GM19397 (cell line): ENCODE data around the gene ZNF410.
"Not testable (repeated sequence)": the region's sequence is repeated elsewhere in the genome, so short reads cannot be mapped to it uniquely, and the experiment has no call there.

Experiments
- ATAC-seq: cut with Tn5 transposase; IDR thresholded peaks from one replicate; pipeline ENCODE4 v1.9.1; 2021; ENCODE audit warnings: mild to moderate bottlenecking, moderate library complexity; ENCODE audit not compliant: unreplicated experiment

ZNF410 gene, protein sequence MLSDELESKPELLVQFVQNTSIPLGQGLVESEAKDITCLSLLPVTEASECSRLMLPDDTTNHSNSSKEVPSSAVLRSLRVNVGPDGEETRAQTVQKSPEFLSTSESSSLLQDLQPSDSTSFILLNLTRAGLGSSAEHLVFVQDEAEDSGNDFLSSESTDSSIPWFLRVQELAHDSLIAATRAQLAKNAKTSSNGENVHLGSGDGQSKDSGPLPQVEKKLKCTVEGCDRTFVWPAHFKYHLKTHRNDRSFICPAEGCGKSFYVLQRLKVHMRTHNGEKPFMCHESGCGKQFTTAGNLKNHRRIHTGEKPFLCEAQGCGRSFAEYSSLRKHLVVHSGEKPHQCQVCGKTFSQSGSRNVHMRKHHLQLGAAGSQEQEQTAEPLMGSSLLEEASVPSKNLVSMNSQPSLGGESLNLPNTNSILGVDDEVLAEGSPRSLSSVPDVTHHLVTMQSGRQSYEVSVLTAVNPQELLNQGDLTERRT

DNA sequence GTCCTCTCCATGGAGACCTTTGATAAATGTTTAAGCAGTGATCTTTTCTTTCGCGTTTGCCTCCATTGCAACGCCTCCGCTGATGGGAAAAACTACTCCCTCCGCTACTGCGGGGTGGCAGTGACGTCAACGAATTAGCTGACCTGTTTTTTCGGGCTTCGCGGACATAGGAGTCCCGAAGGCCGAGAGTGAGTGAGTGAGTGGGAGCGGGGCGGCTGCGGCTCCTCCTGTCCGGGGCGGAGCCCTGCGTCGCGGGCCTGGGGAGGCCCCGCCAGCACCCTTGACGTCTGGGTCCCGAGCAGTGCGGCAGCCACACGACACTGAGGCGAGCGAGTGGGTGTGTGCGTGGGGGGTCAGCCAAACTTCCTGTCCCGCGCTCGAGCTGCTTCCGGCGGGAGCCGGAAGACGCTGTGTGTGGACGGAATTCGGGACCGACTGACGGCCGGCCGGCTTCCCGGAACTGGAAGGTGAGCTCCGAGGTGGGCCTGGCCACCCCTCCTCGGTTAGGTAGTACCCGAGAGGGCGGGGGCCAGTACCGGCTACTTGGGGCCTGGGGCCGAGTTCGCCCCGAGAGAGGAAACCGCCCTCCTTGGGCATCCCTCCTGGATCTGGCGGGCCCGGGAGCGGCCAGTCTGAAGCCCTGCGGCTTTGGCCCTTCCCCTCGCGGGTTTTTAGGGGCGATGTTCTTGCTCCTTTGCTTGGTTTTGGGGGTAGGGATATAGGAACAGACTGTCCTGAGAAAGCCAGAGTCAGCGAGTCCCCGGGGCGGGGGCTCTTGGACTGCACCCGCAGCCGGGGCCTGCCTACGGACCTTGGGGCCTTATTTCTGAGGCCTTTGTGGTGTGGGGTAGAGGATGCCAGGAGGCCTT, at the start of gene ZNF410:
ZNF410 (plus strand) TSS at position 411 of the 869 bp plus-strand sequence. CDS start 5,317 bp downstream, outside the sequence.
- peak; percentile 98 for ATAC-seq

DNA sequence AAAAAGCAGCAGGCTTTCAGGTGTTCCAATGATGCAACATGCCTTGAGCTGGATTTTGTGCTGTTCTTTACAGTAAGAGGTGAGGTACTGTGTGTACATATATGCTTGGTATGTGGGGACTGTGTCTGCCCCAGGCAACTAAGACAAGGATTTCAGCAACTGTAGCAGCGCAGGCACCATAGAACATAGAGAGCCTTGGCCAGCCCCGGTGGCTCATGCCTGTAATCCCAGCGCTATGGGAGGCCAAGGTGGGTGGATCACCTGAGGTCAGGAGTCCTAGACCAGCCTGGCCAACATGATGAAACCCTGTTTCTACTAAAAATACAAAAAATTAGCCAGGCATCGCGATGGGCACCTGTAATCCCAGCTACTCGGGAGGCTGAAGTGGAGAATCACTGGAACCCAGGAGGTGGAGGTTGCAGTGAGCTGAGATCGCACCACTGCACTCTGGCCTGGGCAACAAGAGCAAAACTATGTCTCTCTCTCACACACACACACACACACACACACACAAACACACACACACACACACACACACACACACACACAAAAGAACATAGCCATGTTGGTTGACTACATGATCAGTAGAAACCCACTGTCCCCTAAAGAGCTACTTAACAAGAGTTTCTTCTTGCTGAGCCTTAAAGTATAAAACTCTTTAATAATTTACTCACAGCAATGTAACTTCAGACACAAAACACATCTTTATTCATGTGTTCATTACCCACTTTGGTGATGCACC, 48.2 kb upstream of the ZNF410 start:
- ATAC-seq = not testable (repeated sequence)

DNA sequence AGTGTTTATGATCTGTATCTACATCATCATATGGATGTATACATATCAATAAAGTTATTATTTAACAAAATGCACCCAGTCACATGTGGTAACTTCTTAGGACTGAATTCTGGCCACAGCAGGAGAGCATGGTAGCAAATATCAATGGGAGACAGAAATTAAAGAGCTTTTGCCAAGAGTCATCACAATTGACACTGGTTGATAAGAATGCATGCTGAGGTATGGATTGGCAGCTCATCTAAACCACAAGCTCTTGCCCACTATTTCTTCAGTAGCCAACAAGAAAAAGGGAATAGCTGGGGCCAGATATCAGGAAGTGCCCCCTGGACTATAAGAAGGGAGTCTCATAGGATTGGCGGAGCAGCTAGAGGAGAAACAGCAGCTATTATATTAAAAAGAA, 44.5 kb upstream of the ZNF410 start:
- no peak for ATAC-seq

DNA sequence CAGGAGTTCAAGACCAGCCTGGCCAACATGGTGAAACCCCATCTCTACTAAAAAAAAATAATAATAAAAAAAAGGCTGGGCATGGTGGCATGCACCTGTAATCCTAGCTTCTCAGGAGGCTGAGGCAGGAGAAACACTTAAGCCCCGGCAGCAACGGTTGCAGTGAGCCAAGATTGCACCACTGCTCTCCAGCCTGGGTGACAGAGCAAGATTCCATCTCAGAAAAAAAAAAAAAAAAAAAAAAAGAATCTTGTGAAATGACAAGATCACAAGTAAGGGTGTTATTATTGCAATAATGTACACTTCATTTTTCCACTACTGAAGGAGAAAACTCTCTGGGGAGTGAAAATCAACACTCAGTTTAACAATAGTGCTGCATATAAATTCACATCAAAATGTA, 43.8 kb upstream of the ZNF410 start:
- no peak for ATAC-seq

DNA sequence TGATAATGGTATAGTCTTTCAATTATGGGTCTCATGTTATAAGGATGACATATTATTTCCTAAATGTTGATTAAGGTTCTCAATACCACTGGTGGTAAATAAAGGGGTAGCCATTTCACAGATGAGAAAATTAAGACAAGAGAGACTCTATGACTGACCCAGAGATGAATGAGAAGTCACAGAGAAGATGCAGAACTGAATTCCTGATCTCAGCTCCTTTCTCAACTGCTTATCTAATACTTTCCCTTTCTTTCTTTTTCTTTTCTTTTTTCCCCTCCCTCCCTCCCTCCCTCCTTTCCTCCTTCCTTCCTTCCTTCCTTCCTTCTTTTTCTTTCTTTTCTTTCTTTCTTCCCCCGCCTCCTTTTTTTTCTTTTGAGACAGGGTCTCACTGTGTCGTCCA, 43.4 kb upstream of the ZNF410 start:
- ATAC-seq = no peak

DNA sequence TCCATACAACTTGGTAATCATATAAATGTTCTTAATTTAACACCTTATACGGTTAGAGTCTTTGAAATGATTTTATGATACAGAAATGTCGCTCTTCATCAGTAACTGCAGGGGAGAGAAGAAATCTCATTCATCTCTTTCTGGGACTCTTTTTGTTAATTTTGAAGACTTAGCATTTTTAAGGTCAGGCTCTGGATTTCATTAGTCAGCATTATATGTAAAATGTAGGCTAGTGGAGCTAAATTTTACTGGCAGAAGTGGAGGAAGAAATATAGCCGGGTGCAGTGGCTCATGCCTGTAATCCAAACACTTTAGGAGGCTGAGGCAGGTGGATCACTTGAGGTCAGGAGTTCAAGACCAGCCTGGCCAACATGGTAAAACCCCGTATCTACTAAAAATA, 39.7 kb upstream of the ZNF410 start:
- no peak for ATAC-seq

DNA sequence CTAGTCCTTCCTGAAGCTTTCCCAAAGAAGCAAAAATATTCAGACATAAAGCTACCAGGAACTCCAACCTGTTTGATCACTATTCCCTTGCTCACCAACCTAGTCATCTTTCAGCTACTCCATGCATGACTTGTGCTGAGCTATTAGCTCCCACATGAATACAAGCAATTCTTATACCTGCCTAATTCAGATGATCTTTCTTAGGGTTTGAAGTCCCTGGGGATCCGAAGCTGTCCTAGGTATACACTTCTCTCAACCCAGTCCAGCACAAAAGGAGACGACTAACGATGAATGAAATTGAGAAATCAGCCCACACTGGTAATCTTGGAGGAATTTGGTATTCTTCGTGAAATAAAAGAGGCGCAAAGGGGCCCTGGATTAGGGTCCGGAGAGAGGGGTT, 35.7 kb upstream of the ZNF410 start:
- no peak for ATAC-seq

DNA sequence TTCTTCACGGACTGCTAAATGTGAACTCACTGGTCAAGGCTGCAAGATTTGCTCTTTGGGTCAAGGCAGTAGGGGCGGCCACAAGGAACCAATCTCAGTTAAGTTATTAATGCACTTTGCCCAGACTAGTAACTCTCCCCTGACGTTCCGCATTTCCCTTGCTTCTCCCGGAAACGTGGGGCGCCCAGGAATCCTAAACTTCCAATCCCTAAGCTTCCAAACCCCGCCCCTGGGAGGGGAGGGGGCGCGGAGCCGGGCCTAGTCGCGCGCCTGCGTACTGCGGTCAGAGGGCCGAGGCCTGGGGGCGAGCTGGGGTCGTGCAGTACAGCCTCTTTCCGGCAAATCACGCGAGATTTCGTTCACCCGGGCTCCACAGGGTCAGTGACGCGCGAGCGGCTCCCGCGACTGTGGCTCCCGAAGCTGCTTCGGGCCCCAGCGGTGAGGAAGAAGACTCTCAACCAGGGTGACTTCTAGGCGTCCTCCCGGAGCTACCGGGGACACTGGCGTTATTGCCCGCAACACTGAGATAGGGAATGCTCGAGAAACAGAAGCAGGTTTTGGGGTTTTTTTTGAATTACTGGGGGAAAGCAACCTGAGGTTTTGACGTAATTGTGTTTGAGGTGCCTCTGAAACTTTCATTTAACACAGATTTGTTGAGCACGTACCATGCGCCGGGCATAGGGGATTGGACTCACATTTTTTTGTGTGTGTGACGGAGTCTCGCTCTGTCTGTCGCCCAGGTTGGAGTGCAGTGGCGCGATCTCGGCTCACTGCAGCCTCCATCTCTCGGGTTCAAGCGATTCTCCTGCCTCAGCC, 34.9 kb upstream of the ZNF410 start, which contains the start of gene PTGR2:
PTGR2 (plus strand) TSS at position 265 of the 816 bp plus-strand sequence. CDS start 7,032 bp downstream, outside the sequence.
- ATAC-seq = peak; percentile 92

DNA sequence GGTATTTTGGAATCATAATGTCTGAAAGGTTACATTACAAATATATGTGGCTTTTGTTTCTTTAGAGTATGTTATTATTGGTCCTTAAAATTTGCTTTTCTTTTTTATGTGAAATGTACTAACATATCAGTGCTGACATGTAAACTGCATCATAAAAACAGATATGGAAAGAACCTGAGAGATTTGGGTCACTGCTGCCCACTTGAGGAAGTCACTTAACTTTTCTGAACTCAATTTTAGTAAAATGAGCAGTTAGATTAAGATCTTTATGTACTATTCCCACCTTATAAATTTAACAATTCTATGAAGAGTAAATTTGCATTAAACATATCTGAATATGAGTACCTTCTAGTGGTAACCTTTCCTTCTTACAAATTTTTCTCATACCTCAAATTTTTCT, 27.5 kb upstream of the ZNF410 start:
- ATAC-seq = no peak

DNA sequence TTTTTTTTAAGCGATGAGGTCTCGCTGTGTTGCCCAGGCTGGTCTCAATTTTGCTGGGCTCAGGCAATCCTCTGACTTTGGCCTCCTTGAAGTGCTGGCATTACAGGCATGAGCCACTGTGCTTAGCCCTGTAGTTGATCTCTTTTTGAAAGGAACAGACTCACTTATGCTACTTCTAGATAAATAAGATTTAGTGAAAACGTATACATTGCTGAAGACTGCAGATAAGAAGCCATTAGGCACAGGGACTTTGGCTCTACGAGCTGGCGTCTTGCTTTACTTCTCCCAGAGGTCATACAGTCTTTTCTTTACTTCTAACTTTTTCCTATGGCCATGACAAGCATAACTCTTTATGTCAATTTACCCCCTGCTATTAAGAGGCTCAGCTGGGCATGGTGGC, 25.6 kb upstream of the ZNF410 start:
- no peak for ATAC-seq

DNA sequence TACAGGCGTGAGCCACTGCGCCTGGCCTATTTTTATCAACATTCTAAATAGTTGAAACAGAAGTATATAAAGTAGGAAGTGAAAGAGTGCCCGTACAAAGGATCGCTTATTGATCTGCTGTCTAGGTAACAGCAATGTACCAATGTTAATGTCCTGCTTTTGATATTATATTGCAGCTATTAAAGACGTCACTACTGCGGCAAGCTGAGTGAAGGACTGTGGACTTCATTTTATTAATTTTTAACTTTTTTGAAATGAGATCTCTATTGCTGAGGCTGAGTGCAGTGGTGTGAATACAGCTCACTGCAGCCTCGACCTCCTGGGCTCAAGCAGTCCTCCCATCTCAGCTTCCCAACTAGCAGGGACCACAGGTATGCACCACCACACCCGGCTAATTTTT, 24.2 kb upstream of the ZNF410 start:
- no peak for ATAC-seq

DNA sequence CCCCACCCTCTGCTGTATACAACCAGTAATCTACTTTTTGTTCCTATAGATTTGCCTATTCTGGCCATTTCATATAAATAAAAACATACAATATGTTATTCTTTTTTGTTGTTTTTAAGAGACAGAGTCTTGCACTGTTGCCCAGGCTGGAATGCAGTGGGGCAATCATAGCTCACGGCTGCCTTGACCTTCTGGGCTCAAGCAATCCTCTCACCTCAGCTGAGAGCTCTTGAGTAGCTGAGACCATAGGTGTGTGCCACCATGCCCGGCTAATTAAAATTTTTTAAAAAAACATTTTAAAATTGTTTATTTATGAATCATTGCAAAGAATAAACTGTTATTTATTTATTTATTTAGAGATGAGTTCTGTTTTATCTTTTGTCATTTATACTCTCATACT, 23.4 kb upstream of the ZNF410 start:
- ATAC-seq = no peak

DNA sequence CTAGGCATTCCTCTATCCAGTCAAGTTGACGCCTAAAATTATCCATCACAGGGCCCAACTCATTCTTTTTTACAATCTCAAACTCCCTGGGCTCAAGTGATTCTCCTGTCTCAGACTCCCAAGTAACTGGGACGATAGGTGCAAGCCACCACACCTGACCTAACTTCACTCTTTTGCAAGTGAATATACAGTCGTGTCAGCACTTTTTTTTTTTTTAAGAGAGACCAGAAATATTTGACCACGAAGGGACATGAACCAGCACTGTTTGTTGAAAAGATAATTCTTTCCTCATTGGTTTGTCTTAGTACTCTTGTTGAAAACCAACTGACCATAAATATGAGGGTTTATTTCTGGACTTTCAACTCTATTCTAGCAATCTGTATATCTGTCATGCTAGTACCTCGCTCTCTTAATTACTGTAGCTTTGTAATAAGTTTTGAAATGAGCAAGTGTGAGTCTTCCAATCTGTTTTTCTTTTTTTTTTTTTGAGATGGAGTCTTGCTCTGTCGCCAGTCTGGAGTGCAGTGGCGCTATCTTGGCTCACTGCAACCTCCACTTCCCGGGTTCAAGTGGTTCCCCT, 21.0 kb upstream of the ZNF410 start:
- ATAC-seq = no peak

DNA sequence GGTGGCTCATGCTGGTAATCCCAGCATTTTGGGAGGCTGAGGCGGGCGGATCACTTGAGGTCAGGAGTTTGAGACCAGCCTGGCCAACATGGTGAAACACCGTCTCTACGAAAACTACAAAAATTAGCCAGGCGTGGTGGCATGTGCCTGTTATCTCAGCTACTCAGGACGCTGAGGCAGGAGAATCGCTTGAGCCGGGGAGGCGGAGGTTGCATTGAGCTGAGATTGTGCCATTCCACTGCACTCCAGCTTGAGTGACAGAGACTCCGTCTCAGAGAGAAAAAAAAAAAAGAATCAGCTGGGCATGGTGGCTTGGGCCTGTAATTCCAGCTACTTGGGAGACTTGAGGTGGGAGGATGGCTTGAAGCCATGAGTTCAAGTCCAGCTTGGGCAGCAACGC, 16.9 kb upstream of the ZNF410 start:
- ATAC-seq = not testable (repeated sequence)

DNA sequence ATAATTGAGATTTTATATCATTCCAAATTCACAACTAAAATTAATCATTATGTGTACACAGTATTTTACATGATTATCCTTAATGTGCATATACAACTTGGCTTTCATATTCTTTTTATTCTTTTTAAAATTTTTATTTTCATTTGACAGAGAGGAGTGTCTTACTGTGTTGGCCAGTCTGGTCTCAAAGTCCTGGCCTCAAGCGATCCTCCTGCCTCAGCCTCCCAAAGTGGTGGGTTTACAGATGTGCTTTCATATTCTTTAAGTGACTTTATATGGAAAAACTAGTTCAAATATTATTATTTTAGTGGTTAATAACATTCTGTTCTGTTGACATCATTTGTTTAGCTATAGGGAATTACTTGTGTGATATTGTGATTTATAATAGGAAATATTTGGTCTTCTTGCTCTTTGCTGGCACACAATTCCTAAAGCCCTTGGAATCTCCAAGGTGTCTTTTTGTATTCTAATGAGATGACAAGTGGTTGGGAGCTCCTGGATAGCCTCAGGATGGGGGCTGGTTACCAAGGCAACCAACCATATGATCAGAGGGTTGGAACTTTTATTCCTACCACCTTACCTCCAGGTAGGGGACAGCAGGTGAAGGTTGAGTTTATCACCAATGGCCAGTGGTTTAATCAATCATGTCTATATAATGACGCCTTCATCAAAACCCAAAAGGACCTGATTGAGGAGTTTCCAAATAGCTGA, 16.0 kb upstream of the ZNF410 start:
- no peak for ATAC-seq

DNA sequence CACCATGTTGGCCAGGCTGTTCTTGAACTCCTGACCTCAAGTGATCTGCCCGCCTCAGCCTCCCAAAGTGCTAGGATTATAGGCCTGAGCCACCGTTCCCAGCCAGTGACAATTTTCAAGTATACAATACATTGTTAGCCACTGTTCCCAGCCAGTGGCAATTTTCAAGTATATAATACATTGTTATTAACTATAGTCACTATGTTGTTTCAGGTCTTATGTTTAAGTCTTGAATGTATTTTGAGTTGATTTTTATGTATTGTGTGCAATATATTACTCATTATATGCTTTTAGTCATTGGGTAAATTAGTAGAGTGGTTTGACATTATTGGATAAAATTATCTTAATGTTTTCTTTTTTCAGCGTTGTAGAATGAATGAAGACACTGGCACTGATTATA, 13.0 kb upstream of the ZNF410 start:
- no peak for ATAC-seq

DNA sequence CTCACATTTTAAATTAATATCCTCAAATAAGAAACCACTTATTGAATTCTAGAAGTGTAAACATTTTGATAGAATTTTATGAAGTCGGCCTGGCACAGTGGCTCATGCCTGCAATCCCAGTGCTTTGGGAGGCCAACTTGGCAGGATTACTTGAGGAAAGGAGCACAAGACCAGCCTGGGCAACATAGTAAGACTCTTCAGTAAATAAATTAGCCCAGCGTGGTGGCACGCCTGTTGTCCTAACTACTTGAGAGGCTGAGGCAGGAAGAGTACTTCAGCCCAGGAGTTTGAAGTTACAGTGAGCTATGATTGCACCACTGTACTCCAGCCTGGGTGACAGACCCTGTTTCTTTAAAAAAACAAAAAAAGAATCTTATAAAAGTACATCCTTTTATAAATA, 8.9 kb upstream of the ZNF410 start:
- no peak for ATAC-seq

DNA sequence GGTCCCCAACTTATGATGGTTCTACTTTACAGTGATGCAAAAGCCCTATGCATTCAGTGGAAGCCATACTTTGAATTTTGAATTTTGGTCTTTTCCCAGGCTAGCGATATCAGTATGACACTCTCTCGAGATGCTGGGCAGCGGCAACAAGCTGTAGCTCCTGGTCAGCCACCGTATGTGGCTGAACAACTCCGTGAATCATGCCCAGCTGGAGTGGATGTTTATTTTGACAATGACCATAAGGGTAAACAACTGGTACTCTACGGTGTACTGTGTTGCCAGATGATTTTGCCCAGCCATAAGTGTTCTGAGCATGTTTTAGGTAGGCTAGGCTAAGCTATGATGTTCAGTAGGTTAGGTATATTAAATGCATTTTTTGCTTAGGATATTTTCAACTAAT, 8.2 kb upstream of the ZNF410 start:
- ATAC-seq = no peak

DNA sequence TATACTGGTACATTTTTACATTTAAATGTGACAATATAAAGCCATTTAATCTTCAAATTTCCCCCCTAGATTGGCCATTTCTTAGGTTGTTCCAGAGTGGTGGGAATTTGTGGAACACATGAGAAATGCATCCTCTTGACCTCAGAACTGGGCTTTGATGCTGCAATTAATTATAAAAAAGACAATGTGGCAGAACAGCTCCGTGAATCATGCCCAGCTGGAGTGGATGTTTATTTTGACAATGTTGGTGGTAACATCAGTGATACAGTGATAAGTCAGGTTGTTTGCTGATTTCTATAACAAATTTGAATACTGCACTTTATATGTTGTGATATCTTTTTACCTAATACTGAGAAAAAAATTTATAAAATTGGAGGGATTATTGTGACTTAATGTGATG, 7.6 kb upstream of the ZNF410 start:
- ATAC-seq = no peak
